HAP-1 (cell line): ENCODE results near the gene NMNAT2.

Experiments
- DNase-seq, 2 experiments: peaks; one replicate each; pipeline ENCODE4 v3.0.0-alpha.2; 2016 to 2020; ENCODE audit warnings: low spot score in 2 of 2
- H3K27me3 ChIP-seq: fragments of 250-450 bp; sonication (Bioruptor Pico); 2 replicates; pipeline ENCODE4 v1.5.1; 2020; ENCODE audit warnings: low read depth, mild to moderate bottlenecking, moderate library complexity
- H3K36me3 ChIP-seq: fragments of 250-450 bp; sonication (Bioruptor Pico); replicated peaks from 2 replicates; pipeline ENCODE4 v1.5.1; 2020; ENCODE audit warnings: mild to moderate bottlenecking
- H3K4me1 ChIP-seq: fragments of 250-450 bp; sonication (Bioruptor Pico); 2 replicates; pipeline ENCODE4 v1.5.1; 2020; ENCODE audit warnings: mild to moderate bottlenecking
- H3K4me3 ChIP-seq: fragments of 250-450 bp; sonication (Bioruptor Pico); 2 replicates; pipeline ENCODE4 v1.5.1; 2020; ENCODE audit warnings: mild to moderate bottlenecking, moderate library complexity
- H3K9me3 ChIP-seq: fragments of 250-450 bp; sonication (Bioruptor Pico); 2 replicates; pipeline ENCODE4 v1.5.1; 2020; ENCODE audit warnings: mild to moderate bottlenecking, moderate library complexity
- in situ Hi-C: fragments of 300-500 bp; cut with MboI; formaldehyde crosslinking; loops from 3 replicates; pipeline ENCODE4 v1.14.3; 2020; ENCODE audit warnings: low sequenced_read_pairs, inconsistent platforms, mixed read lengths

The NMNAT2 gene

DNA sequence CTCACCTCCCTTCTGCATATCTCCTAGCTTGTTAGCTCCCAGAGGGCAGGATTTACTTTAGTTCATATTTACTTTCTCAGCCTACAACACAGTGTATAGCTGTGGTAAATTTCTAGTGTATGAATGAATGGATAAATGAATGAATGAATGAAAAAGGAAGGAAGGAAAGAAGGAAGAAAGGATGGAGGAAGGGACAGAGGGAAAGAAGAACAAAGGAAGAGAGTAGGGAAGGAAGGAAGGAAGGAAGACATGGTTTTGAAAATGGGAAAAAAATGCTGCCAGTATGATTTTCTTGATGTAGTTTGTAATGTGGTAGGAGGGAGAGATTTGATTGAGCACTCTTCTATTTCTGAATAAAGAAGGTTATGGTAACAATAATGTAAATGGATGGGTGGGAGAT is 185.1 kb downstream of the NMNAT2 start:
- Histone ChIP-seq H3K36me3 (no peaks in the 10 kb centered on the region), H3K4me3 (no peak overlapping the region)
- in situ Hi-C loops, result loop anchor here (25.0 kb wide), 1 partner anchor 271 kb away; the partner anchor contains the start of gene SHCBP1L

DNA sequence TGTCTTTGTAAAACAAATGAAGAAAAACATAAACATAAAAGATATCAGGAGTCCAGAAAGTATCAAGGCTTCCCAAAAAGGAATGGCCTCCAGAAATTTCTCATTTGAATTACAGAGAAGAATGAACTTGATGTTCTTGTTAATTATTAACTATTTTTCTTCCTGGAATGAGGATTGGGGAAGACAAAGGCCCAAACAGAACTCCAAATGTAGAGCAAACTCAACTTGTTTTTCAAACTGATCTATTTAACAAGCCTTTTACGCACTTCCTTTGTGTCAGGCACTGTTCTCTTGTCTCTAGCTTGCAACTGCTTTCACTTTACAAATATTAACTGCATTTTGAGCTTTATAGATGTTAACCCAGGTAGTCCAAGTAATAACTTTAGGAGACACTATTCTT is 186.6 kb downstream of the NMNAT2 start:
- Histone ChIP-seq H3K27me3 (no peaks in the 10 kb centered on the region), H3K36me3 (no peaks in the 10 kb centered on the region), H3K4me3 (no peak overlapping the region), H3K4me1 (peaks cover 14% of the 10 kb centered on the region), H3K9me3 (no peaks in the 10 kb centered on the region)
- in situ Hi-C loops, result loop anchor here (25.0 kb wide), 1 partner anchor 269 kb away; the partner anchor contains the start of gene SHCBP1L
- no peak for DNase-seq

More for the DNA sequence above, 185.1 kb downstream of the NMNAT2 start:
- Histone ChIP-seq H3K4me1 (peaks cover 14% of the 10 kb centered on the region), H3K27me3 (no peaks in the 10 kb centered on the region), H3K9me3 (no peaks in the 10 kb centered on the region)
- DNase-seq, result no peak

DNA sequence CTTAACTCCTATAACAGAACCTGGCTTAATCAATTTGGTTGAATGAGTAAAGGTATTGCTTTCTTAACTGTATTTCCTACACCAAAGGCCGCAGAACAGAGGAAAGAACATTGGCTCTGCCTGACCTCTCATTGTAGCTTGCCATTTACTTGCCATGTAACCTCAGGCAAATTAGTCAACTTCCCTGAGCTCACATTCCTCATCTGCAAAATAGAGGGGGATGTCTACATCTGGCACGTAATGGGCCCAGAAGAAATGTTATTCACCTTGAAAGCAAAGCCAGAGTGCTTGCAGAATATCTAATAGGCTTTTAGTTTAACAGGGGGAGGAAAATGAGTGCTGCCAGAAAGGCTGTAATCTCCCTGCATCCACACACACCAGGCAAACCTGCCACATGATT is 187.8 kb downstream of the NMNAT2 start:
- H3K27me3 ChIP-seq, result no peaks in the 10 kb centered on the region
- in situ Hi-C loops, result loop anchor here (25.0 kb wide), 1 partner anchor 268 kb away; the partner anchor contains the start of gene SHCBP1L
- H3K36me3 ChIP-seq, result no peaks in the 10 kb centered on the region
- H3K4me3 ChIP-seq, result no peak overlapping the region
- H3K9me3 ChIP-seq, result no peaks in the 10 kb centered on the region
- H3K4me1 ChIP-seq, result peaks cover 14% of the 10 kb centered on the region
- DNase-seq, result no peak

DNA sequence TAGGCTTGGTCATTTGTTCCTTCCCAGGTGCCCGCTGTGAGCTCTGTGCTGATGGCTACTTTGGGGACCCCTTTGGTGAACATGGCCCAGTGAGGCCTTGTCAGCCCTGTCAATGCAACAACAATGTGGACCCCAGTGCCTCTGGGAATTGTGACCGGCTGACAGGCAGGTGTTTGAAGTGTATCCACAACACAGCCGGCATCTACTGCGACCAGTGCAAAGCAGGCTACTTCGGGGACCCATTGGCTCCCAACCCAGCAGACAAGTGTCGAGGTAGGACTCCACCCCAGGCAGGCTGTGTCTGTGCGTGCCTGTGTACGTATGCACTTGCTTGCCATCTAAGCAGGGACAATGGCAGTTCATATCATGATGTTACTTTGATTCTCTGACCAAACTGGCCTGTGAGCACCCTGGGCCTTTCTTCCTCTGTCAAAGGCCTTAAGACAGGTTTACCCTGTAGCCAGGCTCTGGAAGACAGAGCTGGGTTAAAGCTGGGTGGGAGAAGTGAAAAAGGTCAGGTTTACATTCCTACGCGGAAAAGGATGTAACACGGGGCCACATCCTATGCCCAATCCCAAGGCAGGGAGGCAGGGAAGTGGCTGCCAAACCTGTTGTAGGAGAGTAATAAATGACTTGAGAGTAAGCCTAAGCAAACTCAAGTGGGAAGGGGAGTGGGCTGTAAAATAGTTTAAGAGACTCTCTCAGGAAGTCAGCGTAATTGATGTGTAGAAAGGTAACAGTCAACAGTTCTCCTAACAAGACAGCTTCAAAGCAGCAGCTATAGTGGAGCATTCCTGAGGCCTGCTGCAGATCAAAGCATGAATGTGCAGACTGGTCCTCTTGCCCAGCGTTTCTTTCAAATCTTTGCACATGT is 189.6 kb downstream of the NMNAT2 start:
- in situ Hi-C loops, result loop anchor here (25.0 kb wide), 1 partner anchor 266 kb away; the partner anchor contains the start of gene SHCBP1L
- Histone ChIP-seq H3K4me1 (peaks cover 2% of the 10 kb centered on the region; the same call in 1 of the 2 replicates), H3K27me3 (no peaks in the 10 kb centered on the region), H3K36me3 (no peaks in the 10 kb centered on the region), H3K4me3 (no peak overlapping the region), H3K9me3 (no peaks in the 10 kb centered on the region)
- no peak for DNase-seq

DNA sequence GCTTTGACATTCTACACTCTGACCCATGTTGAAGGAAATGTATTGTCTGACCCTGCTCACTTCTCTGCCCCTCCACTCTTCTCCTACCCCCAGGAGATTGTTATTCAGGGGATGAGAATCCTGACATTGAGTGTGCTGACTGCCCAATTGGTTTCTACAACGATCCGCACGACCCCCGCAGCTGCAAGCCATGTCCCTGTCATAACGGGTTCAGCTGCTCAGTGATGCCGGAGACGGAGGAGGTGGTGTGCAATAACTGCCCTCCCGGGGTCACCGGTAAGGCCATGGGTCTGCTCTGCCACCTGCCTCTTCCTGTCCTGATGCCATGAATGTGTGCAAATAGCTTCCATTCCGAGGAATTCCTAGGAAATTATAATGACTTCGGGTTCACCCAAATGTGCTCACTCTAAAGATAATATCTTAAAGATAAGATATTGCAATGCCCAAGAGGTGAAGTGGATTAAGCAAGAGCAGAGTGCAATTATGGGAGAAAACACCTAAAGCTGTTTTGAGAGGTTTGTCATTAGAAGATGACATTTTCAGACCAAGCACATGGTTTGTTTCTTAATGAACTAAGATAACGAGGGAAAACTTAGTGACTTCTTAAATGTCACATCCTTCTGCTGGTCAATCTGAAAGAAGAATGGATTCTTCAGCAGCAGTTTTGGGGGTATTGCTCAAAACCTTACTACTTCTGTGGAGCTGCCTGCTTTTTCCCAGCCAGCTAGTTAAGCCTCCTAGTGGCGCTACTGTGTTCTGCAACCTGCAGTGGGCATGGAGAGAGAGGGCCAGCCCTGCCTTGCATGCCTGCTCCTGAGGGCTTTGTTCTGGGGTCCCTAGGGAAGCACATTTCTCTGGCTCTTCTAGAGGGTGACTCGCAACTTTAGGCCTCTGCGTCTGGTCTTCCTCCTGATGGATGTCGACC is 190.5 kb downstream of the NMNAT2 start:
- in situ Hi-C loops, result loop anchor here (25.0 kb wide), 1 partner anchor 265 kb away; the partner anchor contains the start of gene SHCBP1L
- peak; percentile 57 to 85 for DNase-seq
- no peaks in the 10 kb centered on the region for H3K36me3 ChIP-seq

DNA sequence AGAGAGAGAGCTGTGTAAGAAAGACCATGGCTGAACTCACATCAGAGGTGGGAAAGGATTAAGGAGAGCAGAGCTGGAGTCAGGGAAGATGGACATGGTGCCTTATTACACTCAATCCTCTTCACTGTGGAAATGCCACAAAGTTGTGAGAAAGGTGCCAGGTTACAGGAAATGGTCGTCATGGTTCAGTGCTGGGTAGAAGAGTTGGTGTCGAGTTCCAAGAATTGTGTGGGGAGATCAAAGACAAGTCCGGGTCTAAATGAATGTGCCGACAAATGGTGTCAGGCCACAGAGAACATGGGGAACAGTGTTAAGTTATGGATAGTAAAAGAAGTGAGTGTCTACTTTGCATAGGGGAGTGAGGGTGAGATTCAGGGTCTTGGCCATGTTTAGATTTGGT is 191.2 kb downstream of the NMNAT2 start:
- H3K27me3 ChIP-seq, result peaks cover 3% of the 10 kb centered on the region; the same call in 1 of the 2 replicates
- in situ Hi-C loops, result loop anchor here (25.0 kb wide), 1 partner anchor 265 kb away; the partner anchor contains the start of gene SHCBP1L
- H3K4me3 ChIP-seq, result no peak overlapping the region
- no peak for DNase-seq
- H3K4me1 ChIP-seq, result peaks cover 2% of the 10 kb centered on the region; the same call in 1 of the 2 replicates
- H3K36me3 ChIP-seq, result no peaks in the 10 kb centered on the region
- no peaks in the 10 kb centered on the region; the same call in 1 of the 2 replicates for H3K9me3 ChIP-seq

More for the DNA sequence above, 190.5 kb downstream of the NMNAT2 start:
- Histone ChIP-seq H3K9me3 (no peaks in the 10 kb centered on the region), H3K27me3 (peaks cover under 1% of the 10 kb centered on the region; the same call in 1 of the 2 replicates), H3K4me3 (no peak overlapping the region), H3K4me1 (peaks cover 2% of the 10 kb centered on the region; the same call in 1 of the 2 replicates)

DNA sequence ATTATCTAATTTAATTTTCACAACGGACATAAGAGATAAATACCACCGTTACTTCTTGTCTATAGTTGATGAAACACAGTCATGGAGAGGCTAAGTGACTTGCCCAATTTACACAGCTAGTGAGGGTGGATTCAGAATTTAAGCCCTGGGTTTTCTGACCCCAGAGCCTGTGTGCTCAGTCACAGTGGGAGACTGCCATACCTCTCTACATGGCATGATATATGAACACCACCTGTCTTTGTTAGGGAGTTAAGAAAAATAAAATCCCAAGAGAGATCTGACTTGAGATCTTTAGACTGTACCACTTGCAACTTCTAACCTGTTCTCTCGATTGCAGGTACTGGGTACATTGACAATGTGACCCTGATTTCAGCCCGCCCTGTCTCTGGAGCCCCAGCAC is 191.8 kb downstream of the NMNAT2 start:
- in situ Hi-C loops, result loop anchor here (25.0 kb wide), 1 partner anchor 264 kb away; the partner anchor contains the start of gene SHCBP1L
- H3K27me3 ChIP-seq, result peaks cover 3% of the 10 kb centered on the region; the same call in 1 of the 2 replicates
- H3K4me1 ChIP-seq, result no peaks in the 10 kb centered on the region
- H3K36me3 ChIP-seq, result no peaks in the 10 kb centered on the region
- H3K9me3 ChIP-seq, result no peaks in the 10 kb centered on the region; the same call in 1 of the 2 replicates
- H3K4me3 ChIP-seq, result no peak overlapping the region
- DNase-seq, result no peak

DNA sequence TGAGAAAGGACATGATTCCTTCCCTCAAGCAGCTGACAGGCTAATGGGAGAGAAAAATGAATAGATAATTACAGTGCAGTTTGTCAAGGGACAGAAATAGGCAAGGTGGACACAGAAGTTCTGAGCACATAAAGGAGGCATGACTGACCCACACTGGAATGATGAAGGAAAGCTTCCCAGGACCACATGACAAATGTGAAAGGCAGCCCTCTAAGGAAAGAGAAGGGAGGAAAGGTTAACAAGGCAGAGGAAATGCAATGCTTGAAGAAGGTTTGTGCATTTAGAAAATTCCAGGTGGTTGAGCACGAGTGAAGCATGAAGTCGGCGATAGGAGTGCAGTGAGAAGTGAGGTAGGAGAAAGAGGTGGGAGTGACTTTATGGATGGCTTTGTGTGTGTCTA is 194.7 kb downstream of the NMNAT2 start:
- Histone ChIP-seq H3K36me3 (no peaks in the 10 kb centered on the region), H3K4me1 (peaks cover 15% of the 10 kb centered on the region), H3K9me3 (no peaks in the 10 kb centered on the region; the same call in 1 of the 2 replicates), H3K4me3 (no peak overlapping the region), H3K27me3 (peaks cover 6% of the 10 kb centered on the region; the same call in 1 of the 2 replicates)
- DNase-seq, result no peak
- in situ Hi-C loops, result no loop called here

DNA sequence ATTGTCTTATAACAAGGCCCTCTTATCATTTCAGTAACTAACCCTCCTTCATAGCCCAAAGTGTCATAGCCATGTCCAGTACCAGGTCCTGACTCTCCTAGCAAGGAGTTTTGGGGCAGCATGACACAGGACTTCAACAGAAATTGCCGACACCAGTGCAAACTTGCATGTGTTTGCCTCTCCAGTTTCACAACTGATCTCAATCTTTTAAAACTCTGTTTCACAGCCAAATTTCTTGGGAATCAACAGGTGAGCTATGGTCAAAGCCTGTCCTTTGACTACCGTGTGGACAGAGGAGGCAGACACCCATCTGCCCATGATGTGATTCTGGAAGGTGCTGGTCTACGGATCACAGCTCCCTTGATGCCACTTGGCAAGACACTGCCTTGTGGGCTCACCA is 195.3 kb downstream of the NMNAT2 start:
- Histone ChIP-seq H3K4me1 (peaks cover 19% of the 10 kb centered on the region), H3K36me3 (no peaks in the 10 kb centered on the region), H3K27me3 (peaks cover 6% of the 10 kb centered on the region; the same call in 1 of the 2 replicates), H3K4me3 (no peak overlapping the region), H3K9me3 (no peaks in the 10 kb centered on the region; the same call in 1 of the 2 replicates)
- in situ Hi-C loops, result no loop called here
- DNase-seq, result no peak

DNA sequence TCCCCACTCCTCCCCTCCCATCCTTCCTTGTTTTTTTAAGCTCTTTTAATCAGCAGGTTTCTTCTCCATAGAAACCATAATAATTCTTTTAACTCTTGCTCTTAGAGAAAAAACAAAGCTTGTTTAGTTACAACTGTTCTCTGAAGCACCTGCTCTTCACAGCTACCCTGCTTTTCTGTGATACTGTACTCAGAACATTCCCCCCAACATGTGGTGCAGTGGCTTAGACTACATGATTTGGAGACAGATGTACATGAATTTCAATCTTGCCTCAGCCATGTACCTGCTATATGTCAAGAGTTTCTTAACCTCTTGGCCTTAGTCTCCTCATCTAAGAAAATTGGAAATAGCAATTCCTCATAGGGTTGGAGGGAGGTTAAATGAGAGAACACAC is 198.6 kb downstream of the NMNAT2 start:
- in situ Hi-C loops, result no loop called here
- Histone ChIP-seq H3K4me1 (peaks cover 19% of the 10 kb centered on the region), H3K36me3 (no peaks in the 10 kb centered on the region), H3K9me3 (no peaks in the 10 kb centered on the region; the same call in 1 of the 2 replicates), H3K4me3 (no peak overlapping the region), H3K27me3 (peaks cover 11% of the 10 kb centered on the region; the same call in 1 of the 2 replicates)
- no peak for DNase-seq

DNA sequence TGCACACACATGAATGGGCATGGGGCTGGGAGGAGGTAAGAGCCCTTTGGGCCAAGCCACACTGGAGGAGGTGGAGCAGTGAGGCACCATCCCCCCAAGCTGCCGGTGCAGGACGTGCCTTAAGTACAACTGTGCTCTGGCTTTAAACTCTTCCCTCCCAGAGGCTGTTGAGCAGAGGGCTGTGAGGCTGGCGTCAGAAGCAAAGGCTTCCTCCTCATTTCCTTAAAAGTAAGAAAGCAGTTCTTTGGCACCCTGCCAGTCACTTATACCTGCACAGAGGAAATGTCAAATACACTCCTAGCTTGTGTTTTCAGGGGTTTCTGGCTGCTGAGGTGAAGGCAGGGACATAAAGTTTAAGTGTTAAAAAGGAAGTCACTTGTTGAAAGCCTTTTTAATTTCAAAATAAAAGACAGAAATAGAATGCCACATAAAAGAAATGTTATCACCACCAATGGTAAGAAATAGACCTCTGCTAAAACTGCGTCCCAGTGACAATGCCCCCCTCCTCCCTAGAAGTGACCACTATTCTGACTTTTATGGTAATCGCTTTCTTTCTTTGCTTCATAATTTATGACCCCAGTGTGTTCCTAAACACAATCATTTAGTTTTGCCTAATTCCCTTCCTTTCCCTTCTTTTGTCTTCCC is 199.1 kb downstream of the NMNAT2 start:
- peak; percentile 73 to 89 for DNase-seq
- in situ Hi-C loops, result no loop called here
- no peaks in the 10 kb centered on the region for H3K36me3 ChIP-seq

DNA sequence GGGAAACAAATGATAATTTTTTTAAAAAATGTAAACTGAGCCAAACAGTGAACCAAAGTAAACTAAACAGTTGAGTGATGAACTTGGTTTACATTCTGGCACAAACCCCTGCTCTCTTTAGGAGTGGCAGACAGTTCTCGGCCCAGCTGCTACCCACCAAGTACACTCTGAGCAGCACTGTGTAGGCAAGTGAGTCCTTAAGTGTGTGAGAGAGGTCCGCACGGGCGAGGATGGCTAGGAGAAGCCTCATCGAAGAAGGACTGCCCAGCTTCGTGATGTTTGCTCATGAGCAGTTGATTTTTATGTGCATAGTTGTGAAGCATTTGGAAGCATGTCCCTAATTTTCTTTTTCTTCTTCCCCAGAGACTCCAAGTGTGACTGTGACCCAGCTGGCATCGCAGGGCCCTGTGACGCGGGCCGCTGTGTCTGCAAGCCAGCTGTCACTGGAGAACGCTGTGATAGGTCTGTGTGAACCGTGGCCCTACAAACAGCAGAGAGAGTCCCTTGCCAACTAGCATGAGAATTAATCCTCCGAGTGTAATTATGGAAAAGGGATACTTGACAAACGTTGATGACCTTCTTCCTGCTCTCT is 200.1 kb downstream of the NMNAT2 start:
- DNase-seq, result no peak
- no peak overlapping the region for H3K4me3 ChIP-seq
- H3K27me3 ChIP-seq, result peaks cover 16% of the 10 kb centered on the region; the same call in 1 of the 2 replicates
- no peaks in the 10 kb centered on the region for H3K36me3 ChIP-seq
- H3K9me3 ChIP-seq, result no peaks in the 10 kb centered on the region; the same call in 1 of the 2 replicates
- in situ Hi-C loops, result no loop called here
- peaks cover 19% of the 10 kb centered on the region for H3K4me1 ChIP-seq

More for the DNA sequence above, 199.1 kb downstream of the NMNAT2 start:
- H3K4me3 ChIP-seq, result no peak overlapping the region
- H3K27me3 ChIP-seq, result peaks cover 16% of the 10 kb centered on the region; the same call in 1 of the 2 replicates
- no peaks in the 10 kb centered on the region; the same call in 1 of the 2 replicates for H3K9me3 ChIP-seq
- H3K4me1 ChIP-seq, result peaks cover 19% of the 10 kb centered on the region
